Omental fat pad (tissue), 4 donors: ENCODE results near the gene ME3. TPM values are rescaled to one million over a fixed set of nuclear protein-coding genes. Genes with fewer than 3 reads are reported as not detected.

Experiments
- ATAC-seq: fragments of 150-250 bp; one replicate; pipeline ENCODE4 v1.9.1; 2016; ENCODE audit warnings: mild to moderate bottlenecking, moderate library complexity; ENCODE audit not compliant: low FRiP score
- DNase-seq: peaks from one replicate; pipeline ENCODE4 v3.0.0-alpha.2; 2019; ENCODE audit warnings: low spot score
- CTCF ChIP-seq, 3 donors: fragments of 450-650 bp; IDR thresholded peaks; one replicate each; pipeline ENCODE4 v1.5.1; 2016 to 2017; ENCODE audit warnings: antibody characterized with exemption in 3 of 3, mild to moderate bottlenecking in 3 of 3, moderate library complexity in 2 of 3
- total RNA-seq, 4 donors: library from RNA; depleted of rRNA; stranded (reverse); fragments of >200 nt; gene quantifications; one replicate each; pipeline ENCODE4 v1.1.0, GENCODE V29; 2016

Gene ME3
- total RNA-seq, 4 donors from 2014 or later = 28.4 to 93.0 (median 80.1) TPM

- DNase-seq = no peak
- TF ChIP-seq CTCF (IDR thresholded peaks at IDR 0.05) = no peak
- ATAC-seq = peak; percentile 38
Measured at GRCh38 chr11:86497310-86497709, 175.1 kb downstream of the ME3 start.

DNA sequence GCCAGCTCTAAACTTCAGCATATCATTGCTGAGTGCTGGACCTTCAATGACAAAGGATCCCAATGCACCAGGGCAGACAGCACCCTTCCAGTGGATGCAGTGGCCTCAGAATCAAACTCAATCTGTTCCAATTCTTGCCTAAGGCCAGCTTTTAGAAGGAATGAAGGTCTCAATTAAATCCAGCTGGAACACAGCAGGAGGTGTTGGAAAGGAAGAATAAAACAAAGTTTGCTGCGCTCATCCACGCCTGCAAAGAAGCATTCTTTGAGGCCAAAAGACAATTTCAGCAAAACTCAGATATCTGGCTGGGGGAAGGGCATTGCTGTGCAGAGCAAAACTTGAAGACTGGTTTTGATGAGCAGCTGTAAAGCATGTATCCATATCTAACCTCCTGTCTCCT is 177.1 kb downstream of the ME3 start:
- no peak for TF ChIP-seq CTCF (IDR thresholded peaks at IDR 0.05)
- ATAC-seq (no peak), DNase-seq (no peak)

DNA sequence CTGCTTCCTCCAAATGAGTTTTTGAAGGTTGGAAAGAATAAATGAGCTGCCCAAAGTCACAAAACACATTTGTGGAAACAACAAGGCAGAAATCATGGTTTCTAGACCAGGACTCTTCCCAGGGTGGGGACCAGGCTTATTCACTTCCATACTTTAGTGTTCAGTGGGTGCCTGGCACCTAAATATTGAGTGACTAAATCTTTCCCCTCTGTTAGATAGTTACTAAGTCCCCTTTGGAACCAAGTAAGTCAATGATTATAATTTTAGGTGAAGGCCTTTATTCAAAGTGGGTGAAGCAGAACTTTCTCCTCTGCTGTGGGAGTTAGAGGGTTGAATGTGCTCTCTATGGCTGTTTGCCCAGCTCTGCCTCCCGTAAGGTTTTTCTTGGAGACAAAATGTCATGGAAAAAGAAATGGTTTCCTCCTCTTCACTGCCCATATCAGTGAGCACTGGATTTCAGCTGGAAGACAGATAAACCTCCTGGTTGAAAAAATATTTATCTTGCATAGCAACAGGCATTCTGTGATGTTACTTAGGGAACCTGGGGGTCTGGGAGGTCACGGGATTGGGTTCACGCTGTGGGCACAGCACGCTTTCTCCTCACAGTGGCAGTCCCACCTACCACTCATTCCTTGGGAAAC is 179.9 kb downstream of the ME3 start:
- no peak for DNase-seq
- peak; percentile 40 for ATAC-seq
- TF ChIP-seq CTCF (IDR thresholded peaks at IDR 0.05) = no peak

- DNase-seq (no peak), ATAC-seq (no peak)
- TF ChIP-seq CTCF (IDR thresholded peaks at IDR 0.05) = no peak
Measured at GRCh38 chr11:86491027-86491426, 181.4 kb downstream of the ME3 start.

GRCh38 chr11:86490582-86490981 is 181.8 kb downstream of the ME3 start:
- TF ChIP-seq CTCF (IDR thresholded peaks at IDR 0.05) = no peak
- DNase-seq (no peak), ATAC-seq (no peak)

DNA sequence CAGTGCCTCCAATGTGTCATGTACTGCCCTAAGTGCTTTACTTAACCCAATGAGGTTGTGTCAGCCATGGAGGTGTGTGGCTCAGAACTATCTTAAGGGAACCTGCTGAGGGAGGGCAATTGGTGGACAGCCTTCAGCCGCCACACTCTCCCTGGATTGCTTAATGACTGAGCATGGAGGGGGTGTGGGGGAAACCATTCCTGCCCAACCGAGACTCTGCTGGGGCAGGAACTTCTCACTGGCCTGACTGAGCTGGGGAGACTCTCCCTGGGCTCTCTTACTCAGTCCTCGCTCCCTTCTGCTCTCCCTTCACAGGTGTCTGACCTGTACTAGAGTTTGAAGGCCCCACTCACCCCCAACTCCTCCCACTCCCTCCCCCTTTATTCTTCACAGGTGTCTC is 183.0 kb downstream of the ME3 start:
- no peak for TF ChIP-seq CTCF (IDR thresholded peaks at IDR 0.05)
- no peak for ATAC-seq

DNA sequence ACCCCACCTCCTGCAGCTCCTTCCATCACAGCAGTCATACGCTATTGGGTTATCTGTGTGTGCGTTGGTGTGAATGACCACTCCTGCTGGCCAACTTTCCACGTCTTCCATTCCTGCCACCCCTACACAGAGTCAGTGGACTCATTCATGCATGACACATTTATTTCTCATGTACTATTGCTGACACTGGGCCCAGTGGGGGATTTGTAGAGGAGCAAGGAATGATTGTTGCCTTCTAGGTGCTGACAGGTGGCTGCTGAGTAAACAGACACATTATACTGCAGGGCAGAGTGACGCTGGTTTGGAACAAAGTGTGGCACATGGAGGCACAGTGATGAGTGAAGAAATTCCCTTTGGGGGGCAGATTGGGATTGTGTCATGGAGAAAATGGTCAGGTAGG is 183.9 kb downstream of the ME3 start:
- no peak for DNase-seq
- no peak for ATAC-seq
- TF ChIP-seq CTCF (IDR thresholded peaks at IDR 0.05) = no peak

More for the DNA sequence above, 183.0 kb downstream of the ME3 start:
- DNase-seq = no peak
